Hepatocyte (in vitro differentiated cells): ENCODE results near the gene MAP3K10.

Experiments used
- EZH2 ChIP-seq: fragments of 200-600 bp; sonication (generic); IDR thresholded peaks from 2 replicates; pipeline ENCODE4 v1.6.1; 2016; ENCODE audit warnings: antibody characterized with exemption, mild to moderate bottlenecking, borderline replicate concordance
- EZH2phosphoT487 ChIP-seq: fragments of 200-600 bp; sonication (generic); IDR thresholded peaks from one replicate; pipeline ENCODE4 v1.6.1; 2018; ENCODE audit warnings: antibody characterized with exemption, mild to moderate bottlenecking, low read depth, moderate library complexity; ENCODE audit not compliant: unreplicated experiment, severe bottlenecking
- TF ChIP-seq, protein P1 (sequence below): fragments of 200-600 bp; sonication (generic); IDR thresholded peaks from 2 replicates; pipeline ENCODE4 v1.5.1; 2016; ENCODE audit warnings: antibody characterized with exemption, mild to moderate bottlenecking; ENCODE audit not compliant: poor library complexity

DNA sequence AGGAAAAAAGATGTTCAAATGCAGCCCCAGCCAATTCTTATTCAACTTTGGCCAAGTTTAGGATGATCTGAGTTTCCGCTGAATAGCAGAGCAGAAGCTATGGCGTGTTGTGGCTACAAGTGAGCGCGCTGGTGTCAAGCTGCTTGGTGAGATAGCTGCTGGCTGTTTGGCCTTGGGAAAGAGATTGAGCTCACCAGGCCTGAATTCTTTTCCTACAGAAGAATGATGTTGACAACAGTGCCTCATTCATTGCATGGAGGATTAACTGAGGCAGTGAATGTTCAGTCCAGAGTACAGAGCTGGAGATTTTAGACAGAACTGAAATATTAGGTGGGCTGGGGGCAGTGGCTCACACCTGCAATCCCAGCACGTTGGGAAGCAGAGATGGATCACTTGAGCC, 31.5 kb upstream of the MAP3K10 start:
- TF ChIP-seq, protein P1, sequence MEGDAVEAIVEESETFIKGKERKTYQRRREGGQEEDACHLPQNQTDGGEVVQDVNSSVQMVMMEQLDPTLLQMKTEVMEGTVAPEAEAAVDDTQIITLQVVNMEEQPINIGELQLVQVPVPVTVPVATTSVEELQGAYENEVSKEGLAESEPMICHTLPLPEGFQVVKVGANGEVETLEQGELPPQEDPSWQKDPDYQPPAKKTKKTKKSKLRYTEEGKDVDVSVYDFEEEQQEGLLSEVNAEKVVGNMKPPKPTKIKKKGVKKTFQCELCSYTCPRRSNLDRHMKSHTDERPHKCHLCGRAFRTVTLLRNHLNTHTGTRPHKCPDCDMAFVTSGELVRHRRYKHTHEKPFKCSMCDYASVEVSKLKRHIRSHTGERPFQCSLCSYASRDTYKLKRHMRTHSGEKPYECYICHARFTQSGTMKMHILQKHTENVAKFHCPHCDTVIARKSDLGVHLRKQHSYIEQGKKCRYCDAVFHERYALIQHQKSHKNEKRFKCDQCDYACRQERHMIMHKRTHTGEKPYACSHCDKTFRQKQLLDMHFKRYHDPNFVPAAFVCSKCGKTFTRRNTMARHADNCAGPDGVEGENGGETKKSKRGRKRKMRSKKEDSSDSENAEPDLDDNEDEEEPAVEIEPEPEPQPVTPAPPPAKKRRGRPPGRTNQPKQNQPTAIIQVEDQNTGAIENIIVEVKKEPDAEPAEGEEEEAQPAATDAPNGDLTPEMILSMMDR: no peak
- TF ChIP-seq EZH2 (no peak), EZH2phosphoT487 (no peak)
